DND-41 (cell line): ENCODE data around the gene ADAMTSL3.

Experiments used
- ATAC-seq: fragments of 200-7000 bp; cut with Tn5 transposase; 3 replicates; pipeline ENCODE4 v1.9.1; 2021; ENCODE audit warnings: low read depth; ENCODE audit not compliant: insufficient read depth
- DNase-seq: peaks from one replicate; pipeline ENCODE4 v3.0.0-alpha.2; 2020
- H2AFZ ChIP-seq: 2 replicates; pipeline ENCODE4 v1.6.0; 2012; ENCODE audit warnings: low read depth, low read length
- H3K27ac ChIP-seq: 2 replicates; pipeline ENCODE4 v1.5.1; 2012; ENCODE audit warnings: low read length, inconsistent platforms
- H3K27me3 ChIP-seq: fragments of 200-600 bp; sonication (generic); 2 replicates; pipeline ENCODE4 v1.6.0; 2012; ENCODE audit warnings: low read length, mild to moderate bottlenecking, inconsistent platforms; ENCODE audit not compliant: insufficient read depth, poor library complexity
- H3K36me3 ChIP-seq: 2 replicates; pipeline ENCODE4 v1.5.1; 2012; ENCODE audit warnings: low read length, inconsistent platforms; ENCODE audit not compliant: insufficient read depth
- H3K4me1 ChIP-seq: 2 replicates; pipeline ENCODE4 v1.5.1; 2012; ENCODE audit warnings: mild to moderate bottlenecking, low read length; ENCODE audit not compliant: insufficient read depth
- H3K4me2 ChIP-seq: 2 replicates; pipeline ENCODE4 v1.6.0; 2012; ENCODE audit warnings: mild to moderate bottlenecking, moderate library complexity, low read length, inconsistent platforms; ENCODE audit not compliant: insufficient read depth
- H3K4me3 ChIP-seq, 2 experiments: fragments of 200-600 bp in 1 of 2; shearing (Covaris generic) in 1 of 2; 2 replicates each; pipeline ENCODE4 v1.5.1; 2012 to 2016; ENCODE audit warnings: inconsistent platforms in 2 of 2, low read length in 2 of 2, mild to moderate bottlenecking in 2 of 2, low read depth in 1 of 2, moderate library complexity in 1 of 2
- H3K79me2 ChIP-seq: 2 replicates; pipeline ENCODE4 v1.6.0; 2012; ENCODE audit warnings: low read length, inconsistent platforms; ENCODE audit not compliant: insufficient read depth
- H3K9ac ChIP-seq: 2 replicates; pipeline ENCODE4 v1.6.0; 2012; ENCODE audit warnings: low read depth, mild to moderate bottlenecking, inconsistent platforms, low read length, moderate library complexity
- H3K9me3 ChIP-seq: 2 replicates; pipeline ENCODE4 v1.5.1; 2012; ENCODE audit warnings: low read length, moderate library complexity, mild to moderate bottlenecking, inconsistent platforms; ENCODE audit not compliant: insufficient read depth, severe bottlenecking
- H4K20me1 ChIP-seq: 2 replicates; pipeline ENCODE4 v1.6.0; 2012; ENCODE audit warnings: low read length; ENCODE audit not compliant: insufficient read depth
- CTCF ChIP-seq: IDR thresholded peaks from 2 replicates; pipeline ENCODE4 v1.5.1; 2012; ENCODE audit warnings: borderline replicate concordance, low read length, moderate library complexity, mild to moderate bottlenecking; ENCODE audit not compliant: poor library complexity, severe bottlenecking; ENCODE audit errors: extremely low read depth
- EZH2 ChIP-seq: IDR thresholded peaks from 3 replicates; pipeline ENCODE4 v1.6.1; 2012; ENCODE audit warnings: borderline replicate concordance, low read depth, mild to moderate bottlenecking, moderate library complexity, low read length, inconsistent platforms; ENCODE audit not compliant: severe bottlenecking

Gene ADAMTSL3

GRCh38 chr15:83612898-83613635, 40.9 kb upstream of the ADAMTSL3 start:
- no peaks in the 10 kb centered on the region for H3K79me2 ChIP-seq
- no peak for TF ChIP-seq CTCF
- TF ChIP-seq EZH2 = no peak
- no peak for ATAC-seq

GRCh38 chr15:83613714-83614113, 40.2 kb upstream of the ADAMTSL3 start:
- no peaks in the 10 kb centered on the region for H3K9me3 ChIP-seq
- H3K27ac ChIP-seq = no peak overlapping the region
- H3K4me2 ChIP-seq = no peak overlapping the region
- no peak overlapping the region for H3K4me3 ChIP-seq
- H3K9ac ChIP-seq = no peak overlapping the region
- no peak for ATAC-seq
- H3K79me2 ChIP-seq = no peaks in the 10 kb centered on the region
- no peaks in the 10 kb centered on the region for H3K27me3 ChIP-seq
- no peaks in the 10 kb centered on the region for H3K36me3 ChIP-seq
- TF ChIP-seq EZH2 (no peak), CTCF (no peak)
- no peak for DNase-seq
- H3K4me1 ChIP-seq = no peaks in the 10 kb centered on the region
- no peak overlapping the region for H2AFZ ChIP-seq
- no peaks in the 10 kb centered on the region for H4K20me1 ChIP-seq

More at GRCh38 chr15:83612898-83613635, 40.9 kb upstream of the ADAMTSL3 start:
- no peaks in the 10 kb centered on the region for H4K20me1 ChIP-seq
- DNase-seq = no peak
- no peaks in the 10 kb centered on the region for H3K9me3 ChIP-seq
- H3K4me1 ChIP-seq = no peaks in the 10 kb centered on the region
- H3K36me3 ChIP-seq = no peaks in the 10 kb centered on the region
- H3K27ac ChIP-seq = no peak overlapping the region
- no peak overlapping the region for H2AFZ ChIP-seq
- no peak overlapping the region for H3K4me2 ChIP-seq
- no peaks in the 10 kb centered on the region for H3K27me3 ChIP-seq
- H3K9ac ChIP-seq = no peak overlapping the region
- no peak overlapping the region for H3K4me3 ChIP-seq

DNA sequence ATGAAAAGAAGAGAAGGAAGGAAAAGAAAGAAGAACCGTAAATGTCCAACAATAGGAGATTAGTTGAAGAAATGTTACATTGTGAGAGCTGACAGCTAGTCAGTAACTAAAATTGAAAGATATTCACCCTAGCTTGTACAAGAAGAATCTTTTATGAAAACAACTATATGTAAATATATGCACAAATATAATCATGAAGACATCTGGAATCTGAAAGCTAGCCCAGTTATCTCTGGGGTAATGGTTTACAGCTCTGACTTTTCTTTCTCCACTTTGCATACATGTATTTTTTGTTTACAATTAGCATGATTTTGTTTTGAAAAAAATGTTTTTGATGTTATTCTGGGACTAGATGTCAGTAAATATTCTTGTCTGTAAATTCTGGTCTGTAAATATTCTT, 37.1 kb upstream of the ADAMTSL3 start:
- ATAC-seq (no peak), DNase-seq (no peak)
- Histone ChIP-seq H3K9ac (no peak overlapping the region), H3K9me3 (no peaks in the 10 kb centered on the region), H3K36me3 (no peaks in the 10 kb centered on the region), H3K4me1 (no peaks in the 10 kb centered on the region), H3K27ac (no peak overlapping the region), H4K20me1 (no peaks in the 10 kb centered on the region), H3K79me2 (no peaks in the 10 kb centered on the region), H2AFZ (no peak overlapping the region), H3K4me3 (no peak overlapping the region), H3K27me3 (peaks cover under 1% of the 10 kb centered on the region), H3K4me2 (no peak overlapping the region)
- TF ChIP-seq EZH2 = no peak
- no peak for TF ChIP-seq CTCF
